ENCODE results near the gene IL4.

IL4 gene

GRCh38 chr5:132651838-132652469, 21.8 kb upstream of the IL4 start:
- Mint-ChIP-seq H3K36me3 (peaks cover 4% of the 10 kb centered on the region), H3K9me3 (ENCODE audit: low read depth) (peaks cover 10% of the 10 kb centered on the region), H3K4me1 (ENCODE audit: low read depth) (peaks cover 7% of the 10 kb centered on the region), H3K4me3 (no peak overlapping the region), H3K27me3 (peaks cover 12% of the 10 kb centered on the region), H3K27ac (no peak overlapping the region)

GRCh38 chr5:132653716-132654115, 20.1 kb upstream of the IL4 start:
- H3K9me3 Mint-ChIP-seq (ENCODE audit: low read depth) = peaks cover under 1% of the 10 kb centered on the region
- H3K4me3 Mint-ChIP-seq = no peak overlapping the region
- peaks cover 13% of the 10 kb centered on the region for H3K4me1 Mint-ChIP-seq (ENCODE audit: low read depth)
- H3K27ac Mint-ChIP-seq = no peak overlapping the region
- H3K36me3 Mint-ChIP-seq = no peaks in the 10 kb centered on the region
- H3K27me3 Mint-ChIP-seq = peaks cover 18% of the 10 kb centered on the region

- no peaks in the 10 kb centered on the region for H3K36me3 Mint-ChIP-seq
- no peaks in the 10 kb centered on the region for H3K9me3 Mint-ChIP-seq (ENCODE audit: low read depth)
- H3K4me1 Mint-ChIP-seq (ENCODE audit: low read depth) = peaks cover 14% of the 10 kb centered on the region
- no peak overlapping the region for H3K27ac Mint-ChIP-seq
- H3K4me3 Mint-ChIP-seq = peak overlapping the region; percentile 69
- H3K27me3 Mint-ChIP-seq = peaks cover 21% of the 10 kb centered on the region
Measured at GRCh38 chr5:132655821-132656773, 17.7 kb upstream of the IL4 start.

GRCh38 chr5:132656774-132657355, 16.9 kb upstream of the IL4 start:
- peak overlapping the region; percentile 69 for H3K4me3 Mint-ChIP-seq
- peaks cover 20% of the 10 kb centered on the region for H3K27me3 Mint-ChIP-seq
- H3K4me1 Mint-ChIP-seq (ENCODE audit: low read depth) = peaks cover 15% of the 10 kb centered on the region
- no peaks in the 10 kb centered on the region for H3K9me3 Mint-ChIP-seq (ENCODE audit: low read depth)
- no peak overlapping the region for H3K27ac Mint-ChIP-seq
- H3K36me3 Mint-ChIP-seq = no peaks in the 10 kb centered on the region

- Mint-ChIP-seq H3K36me3 (no peaks in the 10 kb centered on the region), H3K27ac (no peak within 1 kb of the TSS), H3K27me3 (peaks cover 19% of the 10 kb centered on the region), H3K9me3 (ENCODE audit: low read depth) (no peaks in the 10 kb centered on the region), H3K4me1 (ENCODE audit: low read depth) (peaks cover 15% of the 10 kb centered on the region), H3K4me3 (peak within 1 kb of the TSS; percentile 69)
Measured at GRCh38 chr5:132657676-132658380, 16.0 kb upstream of the IL4 start, which contains the start of gene IL13. IL13 (plus strand) TSS chr5:132658173; CDS start chr5:132658187, 14 bp downstream.

GRCh38 chr5:132658381-132659302, 15.1 kb upstream of the IL4 start:
- H3K36me3 Mint-ChIP-seq = no peaks in the 10 kb centered on the region
- H3K9me3 Mint-ChIP-seq (ENCODE audit: low read depth) = no peaks in the 10 kb centered on the region
- no peak overlapping the region for H3K27ac Mint-ChIP-seq
- H3K27me3 Mint-ChIP-seq = peaks cover 19% of the 10 kb centered on the region
- H3K4me1 Mint-ChIP-seq (ENCODE audit: low read depth) = peaks cover 19% of the 10 kb centered on the region
- no peak overlapping the region for H3K4me3 Mint-ChIP-seq

DNA sequence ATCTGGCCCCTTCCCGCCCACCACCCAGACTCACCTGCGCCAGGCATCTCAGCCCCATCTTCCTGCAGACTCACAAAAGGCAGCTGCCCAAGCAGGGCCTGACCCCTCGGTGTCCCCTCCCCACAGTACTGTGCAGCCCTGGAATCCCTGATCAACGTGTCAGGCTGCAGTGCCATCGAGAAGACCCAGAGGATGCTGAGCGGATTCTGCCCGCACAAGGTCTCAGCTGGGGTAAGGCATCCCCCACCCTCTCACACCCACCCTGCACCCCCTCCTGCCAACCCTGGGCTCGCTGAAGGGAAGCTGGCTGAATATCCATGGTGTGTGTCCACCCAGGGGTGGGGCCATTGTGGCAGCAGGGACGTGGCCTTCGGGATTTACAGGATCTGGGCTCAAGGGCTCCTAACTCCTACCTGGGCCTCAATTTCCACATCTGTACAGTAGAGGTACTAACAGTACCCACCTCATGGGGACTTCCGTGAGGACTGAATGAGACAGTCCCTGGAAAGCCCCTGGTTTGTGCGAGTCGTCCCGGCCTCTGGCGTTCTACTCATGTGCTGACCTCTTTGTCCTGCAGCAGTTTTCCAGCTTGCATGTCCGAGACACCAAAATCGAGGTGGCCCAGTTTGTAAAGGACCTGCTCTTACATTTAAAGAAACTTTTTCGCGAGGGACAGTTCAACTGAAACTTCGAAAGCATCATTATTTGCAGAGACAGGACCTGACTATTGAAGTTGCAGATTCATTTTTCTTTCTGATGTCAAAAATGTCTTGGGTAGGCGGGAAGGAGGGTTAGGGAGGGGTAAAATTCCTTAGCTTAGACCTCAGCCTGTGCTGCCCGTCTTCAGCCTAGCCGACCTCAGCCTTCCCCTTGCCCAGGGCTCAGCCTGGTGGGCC, 13.9 kb upstream of the IL4 start:
- Mint-ChIP-seq H3K36me3 (no peaks in the 10 kb centered on the region), H3K27ac (no peak overlapping the region), H3K27me3 (peaks cover 14% of the 10 kb centered on the region), H3K4me1 (ENCODE audit: low read depth) (peaks cover 17% of the 10 kb centered on the region), H3K9me3 (ENCODE audit: low read depth) (no peaks in the 10 kb centered on the region), H3K4me3 (no peak overlapping the region)

DNA sequence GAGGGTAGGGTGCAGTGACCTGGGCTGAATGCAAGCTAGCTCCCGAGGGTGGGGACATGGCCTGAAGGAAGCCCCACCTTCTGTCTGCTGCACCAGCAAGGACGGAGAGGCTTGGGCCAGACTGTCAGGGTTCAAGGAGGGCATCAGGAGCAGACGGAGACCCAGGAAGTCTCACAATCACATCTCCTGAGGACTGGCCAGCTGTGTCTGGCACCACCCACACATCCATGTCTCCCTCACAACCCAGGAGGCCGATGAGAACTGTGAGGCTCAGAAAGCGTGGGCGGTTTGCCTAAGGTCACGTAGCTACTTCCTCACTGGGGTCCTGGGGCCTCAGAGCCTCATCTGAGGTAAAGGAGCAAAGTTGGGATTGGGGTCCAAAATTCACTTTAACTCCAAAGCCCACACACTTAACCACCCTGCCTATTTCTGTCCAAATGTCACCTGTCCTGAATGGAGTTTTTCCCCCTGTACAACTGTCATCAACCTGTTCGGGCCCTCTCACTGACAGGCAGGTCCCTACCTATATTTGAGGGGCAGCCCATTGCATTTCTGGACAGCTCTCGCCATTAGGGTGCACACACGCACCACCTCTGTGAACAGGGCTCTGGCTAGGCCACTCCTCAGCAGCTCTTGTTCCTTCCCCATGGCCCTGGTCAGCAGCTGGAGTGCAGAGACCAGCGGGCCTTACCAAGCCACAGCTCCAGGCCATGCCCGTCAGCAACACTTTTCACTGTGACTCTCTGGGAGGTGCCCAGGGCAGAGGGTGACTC, 12.4 kb upstream of the IL4 start:
- Mint-ChIP-seq H3K27me3 (peaks cover 13% of the 10 kb centered on the region), H3K4me3 (no peak overlapping the region), H3K4me1 (ENCODE audit: low read depth) (peaks cover 16% of the 10 kb centered on the region), H3K36me3 (no peaks in the 10 kb centered on the region), H3K27ac (no peak overlapping the region), H3K9me3 (ENCODE audit: low read depth) (no peaks in the 10 kb centered on the region)

DNA sequence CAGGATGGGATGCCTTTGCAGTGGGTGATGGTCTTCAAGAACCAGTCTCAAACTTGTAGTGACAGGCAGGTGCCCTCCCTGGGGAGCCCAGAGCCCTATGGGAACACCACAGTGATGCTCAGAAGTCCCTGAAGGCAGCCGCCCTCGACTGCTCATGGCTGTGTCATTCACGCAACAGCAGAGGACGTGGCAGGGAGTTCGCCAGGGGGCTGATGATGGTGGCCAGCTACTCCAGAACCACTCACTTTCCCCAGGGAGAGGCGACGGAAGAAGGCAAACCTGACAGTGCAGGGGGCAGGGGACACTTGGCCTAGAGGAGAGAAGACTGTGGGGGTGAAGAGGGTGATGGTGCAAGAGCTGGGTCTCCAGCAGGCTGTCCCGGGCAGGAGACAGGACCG, 11.8 kb upstream of the IL4 start:
- no peak overlapping the region for H3K4me3 Mint-ChIP-seq
- no peak overlapping the region for H3K27ac Mint-ChIP-seq
- H3K27me3 Mint-ChIP-seq = peaks cover 10% of the 10 kb centered on the region
- peaks cover 11% of the 10 kb centered on the region for H3K4me1 Mint-ChIP-seq (ENCODE audit: low read depth)
- H3K9me3 Mint-ChIP-seq (ENCODE audit: low read depth) = no peaks in the 10 kb centered on the region
- no peaks in the 10 kb centered on the region for H3K36me3 Mint-ChIP-seq

DNA sequence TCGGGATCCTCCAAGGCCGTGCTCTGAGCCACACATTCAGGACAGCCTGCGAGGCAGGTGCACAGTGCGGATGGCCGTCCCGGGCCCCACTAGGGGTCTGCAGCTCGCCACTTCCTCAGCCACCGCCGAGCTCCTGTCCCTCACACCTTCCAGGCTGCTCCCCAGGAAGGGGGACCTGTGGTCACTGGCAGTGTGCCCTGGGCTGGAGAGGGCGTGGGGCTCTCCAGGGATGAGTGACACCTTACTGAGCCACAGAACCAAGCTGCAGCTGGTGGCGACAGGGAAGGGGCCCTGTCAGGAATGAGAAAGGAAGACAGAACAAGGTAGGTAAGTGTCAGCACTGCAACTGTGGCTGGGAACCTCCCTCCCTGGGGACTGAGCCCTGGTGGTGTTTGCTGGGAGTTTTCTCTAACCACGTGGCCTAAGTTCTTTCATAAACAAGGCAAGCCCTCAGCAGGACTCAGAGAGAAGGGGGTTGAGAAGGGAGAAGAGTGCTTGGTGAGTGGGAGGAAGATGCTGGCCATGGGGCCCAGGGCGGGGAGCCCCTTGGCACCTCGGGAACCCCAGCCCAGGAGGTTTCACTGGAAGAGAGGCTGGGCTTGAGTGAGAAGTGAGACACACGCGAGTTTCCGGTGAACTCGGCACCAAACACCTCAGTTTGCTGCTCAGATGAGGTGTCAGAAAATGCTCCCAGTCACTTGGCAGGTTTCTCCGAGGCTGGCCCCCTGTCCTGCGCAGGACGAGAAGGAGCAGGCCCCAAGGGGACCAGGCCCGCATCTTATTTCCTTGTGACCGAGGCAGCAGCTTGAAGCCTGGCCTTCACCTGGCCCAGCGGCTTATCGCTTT, 10.6 kb upstream of the IL4 start:
- Mint-ChIP-seq H3K9me3 (ENCODE audit: low read depth) (no peaks in the 10 kb centered on the region), H3K27me3 (peaks cover 7% of the 10 kb centered on the region), H3K4me1 (ENCODE audit: low read depth) (peaks cover 6% of the 10 kb centered on the region), H3K4me3 (no peak overlapping the region), H3K36me3 (no peaks in the 10 kb centered on the region), H3K27ac (peak overlapping the region; percentile 43)

GRCh38 chr5:132663771-132664695, 9.8 kb upstream of the IL4 start:
- no peaks in the 10 kb centered on the region for H3K36me3 Mint-ChIP-seq
- H3K27ac Mint-ChIP-seq = no peak overlapping the region
- peaks cover 6% of the 10 kb centered on the region for H3K4me1 Mint-ChIP-seq (ENCODE audit: low read depth)
- no peaks in the 10 kb centered on the region for H3K9me3 Mint-ChIP-seq (ENCODE audit: low read depth)
- H3K27me3 Mint-ChIP-seq = no peaks in the 10 kb centered on the region
- no peak overlapping the region for H3K4me3 Mint-ChIP-seq

Data from activated naive CD8-positive, alpha-beta T cell (primary cell).